Measurements from ENCODE around the gene GAS2L3.

- no peak for TF ChIP-seq FOXK2 (IDR thresholded peaks at IDR 0.05)
- no peak for TF ChIP-seq HDGF (IDR thresholded peaks at IDR 0.05; ENCODE audit: borderline replicate concordance)
- no peak for TF ChIP-seq ELF4 (IDR thresholded peaks at IDR 0.05)
- TF ChIP-seq FOXM1 (IDR thresholded peaks at IDR 0.05; ENCODE audit: borderline replicate concordance) = no peak
- TF ChIP-seq L3MBTL2 (conservative IDR thresholded peaks at IDR 0.05) = no peak
- no peak for TF ChIP-seq TARDBP (IDR thresholded peaks at IDR 0.05)
- TF ChIP-seq NFRKB (IDR thresholded peaks at IDR 0.05) = no peak
- no peak for TF ChIP-seq SP1 (IDR thresholded peaks at IDR 0.05)
- TF ChIP-seq FOXA1 (IDR thresholded peaks at IDR 0.05) = no peak
- no peak for TF ChIP-seq SUZ12 (IDR thresholded peaks at IDR 0.05)
Observed at GRCh38 chr12:100652488-100652887, 79.0 kb downstream of the GAS2L3 start.

Measured in HEK293T (cell line).